ENCODE data around the gene PLEK. TPM values are rescaled to one million over a fixed set of nuclear protein-coding genes. Genes with fewer than 3 reads are reported as not detected.

The PLEK gene
- total and polyA plus RNA-seq, 2 of the 13 experiments (the other 11 are each of a cell fraction or from before 2014, with no cell fraction given) = not detected

GRCh38 chr2:68374184-68374583, 9.1 kb downstream of the PLEK start:
- Histone ChIP-seq H3K79me2 (ENCODE audit: insufficient read depth, low read length) (no peaks in the 10 kb centered on the region), H3K4me1 (ENCODE audit: insufficient read depth, low read length) (no peaks in the 10 kb centered on the region), H3K9me3 (ENCODE audit: low read length) (no peaks in the 10 kb centered on the region), H2AFZ (ENCODE audit: low read length) (no peak overlapping the region), H3K27ac (ENCODE audit: extremely low read length, insufficient read depth, low read length) (no peak overlapping the region), H3K9ac (ENCODE audit: insufficient read depth, low read depth, low read length) (no peak overlapping the region), H3K36me3 (replicated peaks in 1 of 2; ENCODE audit: control insufficient read depth in 1 of 2, insufficient read depth in 2 of 2, low read length in 2 of 2) (no peaks in the 10 kb centered on the region), H3K4me3 (replicated peaks in 1 of 3; ENCODE audit: insufficient read depth in 1 of 3, low read depth in 2 of 3, low read length in 3 of 3) (no peak overlapping the region), H4K20me1 (ENCODE audit: insufficient read depth, low read length) (no peaks in the 10 kb centered on the region), H3K4me2 (ENCODE audit: low read depth, low read length) (no peak overlapping the region), H3K27me3 (ENCODE audit: control insufficient read depth in 1 of 2, insufficient read depth in 2 of 2, low read length in 2 of 2) (no peaks in the 10 kb centered on the region; a peak in 1 of 5 replicates)
- FAIRE-seq (no peak), DNase-seq (ENCODE audit: low spot score) (no peak), ATAC-seq (no peak)
- in situ Hi-C loops (cut with HindIII; ENCODE audit: extremely low pct_ligation_motif_present, low pct_unique_long_range_greater_than_20kb) = no loop called here
- BruUV-seq (replicated peaks) = no TSS peak
- ChIA-PET POLR2A (no interaction called here), CTCF (ENCODE audit: low intra/inter-chr PET ratio, low total read pairs) (no interaction called here)
- no peak for TF ChIP-seq ZFAT (CRISPR knock-in tag; conservative IDR thresholded peaks at IDR 0.05)
- no peak for TF ChIP-seq ZBTB7B (CRISPR knock-in tag; IDR thresholded peaks at IDR 0.05)
- no peak for TF ChIP-seq PCBP1 (IDR thresholded peaks at IDR 0.05; ENCODE audit: borderline replicate concordance, low read depth, low read length)
- TF ChIP-seq ZNF317 (CRISPR knock-in tag; IDR thresholded peaks at IDR 0.05) = no peak
- no peak for TF ChIP-seq JUND (CRISPR knock-in tag; IDR thresholded peaks at IDR 0.05)
- TF ChIP-seq ATF1 (CRISPR knock-in tag; IDR thresholded peaks at IDR 0.05) = no peak
- no peak for TF ChIP-seq ZNF567 (CRISPR knock-in tag; IDR thresholded peaks at IDR 0.05; ENCODE audit: borderline replicate concordance)
- TF ChIP-seq TAF1 (CRISPR knock-in tag; IDR thresholded peaks at IDR 0.05) = no peak
- no peak for TF ChIP-seq ZNF142 (CRISPR knock-in tag; IDR thresholded peaks at IDR 0.05)
- TF ChIP-seq ZNF678 (CRISPR knock-in tag; IDR thresholded peaks at IDR 0.05) = no peak
- TF ChIP-seq HIVEP1 (CRISPR knock-in tag; IDR thresholded peaks at IDR 0.05) = no peak
- TF ChIP-seq ZFP91 (CRISPR knock-in tag; IDR thresholded peaks at IDR 0.05; ENCODE audit: borderline replicate concordance) = no peak
- 3% methylated on average over 2 of the region's 2 CpGs for WGBS (ENCODE audit: low lambda C conversion rate)
- intact Hi-C loops (cut with micrococcal nuclease; ENCODE audit: unreplicated experiment) = no loop called here

All from HepG2 (cell line).